LNCAP (cell line): ENCODE data around the gene CNTNAP2.

ENCODE experiments used
- TF ChIP-seq, protein P1 (sequence below): fragments of 450-650 bp; IDR thresholded peaks from 2 replicates; pipeline ENCODE4 v1.5.1; 2017; ENCODE audit warnings: mild to moderate bottlenecking

Gene CNTNAP2

DNA sequence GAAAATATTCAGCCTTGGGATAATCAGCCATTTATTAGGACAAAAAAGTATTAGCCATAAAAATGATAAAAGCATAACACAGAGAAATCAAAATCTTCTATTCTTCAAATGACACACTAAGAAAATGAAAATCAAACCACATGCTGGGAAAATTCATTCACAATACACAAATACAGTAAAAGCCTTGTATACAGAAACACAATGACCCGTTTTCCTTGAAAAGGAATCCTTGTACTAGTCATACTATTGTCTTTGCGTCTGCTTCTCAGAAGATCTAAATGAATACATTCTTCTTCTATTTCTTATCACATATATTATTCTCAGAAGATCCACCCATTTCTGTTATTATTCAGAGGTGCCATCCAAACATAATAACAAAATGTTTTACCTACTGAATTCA, 749.1 kb downstream of the CNTNAP2 start:
- TF ChIP-seq, protein P1, sequence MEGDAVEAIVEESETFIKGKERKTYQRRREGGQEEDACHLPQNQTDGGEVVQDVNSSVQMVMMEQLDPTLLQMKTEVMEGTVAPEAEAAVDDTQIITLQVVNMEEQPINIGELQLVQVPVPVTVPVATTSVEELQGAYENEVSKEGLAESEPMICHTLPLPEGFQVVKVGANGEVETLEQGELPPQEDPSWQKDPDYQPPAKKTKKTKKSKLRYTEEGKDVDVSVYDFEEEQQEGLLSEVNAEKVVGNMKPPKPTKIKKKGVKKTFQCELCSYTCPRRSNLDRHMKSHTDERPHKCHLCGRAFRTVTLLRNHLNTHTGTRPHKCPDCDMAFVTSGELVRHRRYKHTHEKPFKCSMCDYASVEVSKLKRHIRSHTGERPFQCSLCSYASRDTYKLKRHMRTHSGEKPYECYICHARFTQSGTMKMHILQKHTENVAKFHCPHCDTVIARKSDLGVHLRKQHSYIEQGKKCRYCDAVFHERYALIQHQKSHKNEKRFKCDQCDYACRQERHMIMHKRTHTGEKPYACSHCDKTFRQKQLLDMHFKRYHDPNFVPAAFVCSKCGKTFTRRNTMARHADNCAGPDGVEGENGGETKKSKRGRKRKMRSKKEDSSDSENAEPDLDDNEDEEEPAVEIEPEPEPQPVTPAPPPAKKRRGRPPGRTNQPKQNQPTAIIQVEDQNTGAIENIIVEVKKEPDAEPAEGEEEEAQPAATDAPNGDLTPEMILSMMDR = no peak

DNA sequence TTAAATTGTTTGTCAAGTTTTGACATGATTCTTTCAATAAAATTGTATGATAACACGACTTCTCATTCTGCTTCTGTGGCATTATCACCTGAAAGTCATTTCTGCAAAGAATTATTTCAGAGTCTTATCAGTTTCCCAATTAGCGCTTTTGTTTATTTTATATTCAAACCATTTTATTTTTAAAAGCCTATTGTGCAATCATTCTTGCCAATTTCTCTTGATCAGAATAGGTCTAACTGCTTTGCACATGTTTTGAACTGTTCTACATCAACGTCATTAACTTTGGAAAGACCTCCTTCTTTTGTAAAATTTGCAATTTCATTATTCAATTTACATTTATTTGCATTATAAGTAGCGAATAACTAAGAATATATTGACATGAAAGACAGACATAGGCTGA, 758.1 kb downstream of the CNTNAP2 start:
- TF ChIP-seq, protein P1 = no peak

DNA sequence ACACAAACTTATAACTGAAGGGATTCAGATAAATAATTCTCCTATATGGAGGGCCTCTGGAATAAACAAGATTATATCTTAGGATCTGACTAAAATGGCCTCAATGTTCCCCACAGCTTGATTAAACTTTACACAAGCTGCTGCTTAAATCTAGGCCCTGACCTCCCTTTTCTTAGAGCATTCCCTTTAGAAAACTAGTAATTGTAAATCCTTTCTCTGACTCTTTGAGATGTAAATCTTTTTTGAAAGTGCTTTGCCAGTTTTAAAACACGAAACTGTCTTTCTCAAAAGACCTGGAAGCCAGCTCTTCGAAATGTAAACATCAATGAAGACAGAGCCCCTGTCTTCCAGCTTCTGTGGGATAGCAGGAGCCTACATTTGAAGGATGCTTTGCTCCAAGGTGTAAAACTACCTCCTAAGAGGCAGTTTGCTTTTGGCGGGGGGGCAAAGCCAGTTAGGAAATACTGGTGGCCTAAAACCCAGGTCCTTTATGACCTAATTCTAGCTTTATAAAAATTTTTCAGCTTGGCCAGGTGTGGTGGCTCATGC, 758.7 kb downstream of the CNTNAP2 start:
- TF ChIP-seq, protein P1 = no peak

DNA sequence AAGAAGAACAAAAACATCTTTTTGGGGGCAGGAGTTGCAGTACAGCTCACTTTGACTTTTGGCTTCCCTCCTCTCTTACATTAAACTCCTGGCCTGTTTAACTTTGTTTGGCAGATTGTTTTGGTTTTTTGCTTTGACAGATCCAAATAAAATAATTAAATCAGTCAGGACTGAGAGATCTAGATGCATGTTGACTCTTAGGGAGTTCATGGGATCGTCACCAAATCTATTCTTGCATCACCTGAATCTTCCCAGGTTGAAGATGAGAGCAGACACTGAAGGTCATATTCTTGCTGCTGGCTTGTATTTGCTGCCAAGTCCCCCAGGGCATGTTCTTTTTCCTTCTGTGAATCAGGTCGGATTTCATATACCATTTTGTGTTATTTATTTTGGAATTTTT, 759.4 kb downstream of the CNTNAP2 start:
- TF ChIP-seq, protein P1 = no peak

DNA sequence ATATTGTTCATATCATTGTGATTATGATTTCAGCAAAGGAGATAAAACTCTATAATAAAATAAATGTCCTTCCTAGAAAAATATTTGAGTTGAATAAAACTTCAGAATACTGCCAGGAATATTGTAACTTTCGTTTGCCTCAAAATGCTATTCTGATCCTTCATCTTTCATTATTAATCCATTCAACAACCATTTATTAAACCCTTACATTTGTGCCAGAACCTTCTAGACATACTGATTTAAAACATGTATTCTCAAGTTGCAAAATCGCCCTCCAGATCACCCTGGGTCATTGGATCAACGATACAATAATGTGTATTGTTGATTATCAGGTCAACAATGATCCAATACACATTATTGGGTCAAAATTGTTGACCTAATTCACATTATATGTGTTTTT, 759.8 kb downstream of the CNTNAP2 start:
- TF ChIP-seq, protein P1 = no peak

DNA sequence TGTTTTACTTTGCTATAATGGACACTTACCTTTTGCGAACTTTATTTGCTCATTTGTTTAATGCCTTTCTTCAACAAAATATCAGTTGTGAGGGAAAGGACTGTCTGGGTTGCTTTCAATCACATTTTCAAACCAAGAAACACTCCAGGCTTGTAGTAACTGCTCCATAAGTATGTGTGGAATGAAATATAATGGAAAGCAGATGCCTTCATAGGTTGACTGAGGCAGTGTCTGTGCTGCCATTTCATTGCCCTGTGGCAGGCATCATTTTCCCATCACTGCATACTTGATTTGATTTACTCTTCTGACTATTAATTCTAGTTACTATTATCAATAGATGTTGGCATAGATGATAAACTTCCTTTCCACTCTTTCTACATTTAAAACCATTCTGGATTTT, 762.3 kb downstream of the CNTNAP2 start:
- TF ChIP-seq, protein P1 = no peak

DNA sequence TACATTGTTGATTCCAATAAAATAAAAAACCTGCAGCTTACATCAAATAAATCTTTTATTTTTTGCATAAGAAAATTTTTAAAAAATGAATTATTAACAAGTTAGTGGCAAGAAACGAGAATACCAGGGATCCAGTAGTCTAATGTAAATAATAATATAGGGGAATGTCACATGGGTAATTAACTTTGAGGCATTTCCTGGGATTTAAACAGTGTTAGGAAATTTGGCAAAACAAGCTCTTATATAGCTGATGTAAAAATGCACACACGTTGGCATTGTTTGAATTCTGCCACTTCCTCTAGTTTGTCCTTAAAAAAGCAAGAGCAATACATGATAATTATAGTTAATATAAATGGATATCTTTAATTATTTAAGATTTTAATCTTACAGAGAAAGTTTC, 768.6 kb downstream of the CNTNAP2 start:
- TF ChIP-seq, protein P1 = no peak
